Activated CD4-positive, CD25-positive, alpha-beta regulatory T cell treated with anti-CD3 and anti-CD28 coated beads, Interleukin-2, amount 50 U/mL, for 16 hours (primary cell): ENCODE measurements around the gene TGFBR1.
"Not testable (repeated sequence)": the region's sequence is repeated elsewhere in the genome, so short reads cannot be mapped to it uniquely, and the experiment has no call there.

Experiments
- DNase-seq: peaks from one replicate; pipeline ENCODE4 v3.0.0-alpha.2; 2020; ENCODE audit warnings: low read depth, low spot score

The TGFBR1 gene

GRCh38 chr9:99076030-99076429, 28.9 kb upstream of the TGFBR1 start:
- DNase-seq, result no peak

- DNase-seq, result no peak
Observed at GRCh38 chr9:99076483-99077171, 28.3 kb upstream of the TGFBR1 start.

GRCh38 chr9:99078717-99079116, 26.2 kb upstream of the TGFBR1 start:
- DNase-seq, result no peak

GRCh38 chr9:99079542-99079941, 25.4 kb upstream of the TGFBR1 start:
- DNase-seq, result no peak

GRCh38 chr9:99083051-99083450, 21.9 kb upstream of the TGFBR1 start:
- DNase-seq, result no peak

- no peak for DNase-seq
Observed at GRCh38 chr9:99085949-99086948, 18.7 kb upstream of the TGFBR1 start.

- DNase-seq, result no peak
Observed at GRCh38 chr9:99087462-99087861, 17.5 kb upstream of the TGFBR1 start.

- DNase-seq, result no peak
Observed at GRCh38 chr9:99090336-99091130, 14.4 kb upstream of the TGFBR1 start.

- DNase-seq, result no peak
Observed at GRCh38 chr9:99092643-99093491, 12.0 kb upstream of the TGFBR1 start.

GRCh38 chr9:99093492-99093791, 11.5 kb upstream of the TGFBR1 start:
- no peak for DNase-seq

GRCh38 chr9:99095565-99095964, 9.3 kb upstream of the TGFBR1 start:
- DNase-seq, result no peak

GRCh38 chr9:99096409-99096808, 8.5 kb upstream of the TGFBR1 start:
- no peak for DNase-seq

- DNase-seq, result not testable (repeated sequence)
Observed at GRCh38 chr9:99099806-99100585, 4.9 kb upstream of the TGFBR1 start.

- no peak for DNase-seq
Observed at GRCh38 chr9:99101271-99101670, 3.6 kb upstream of the TGFBR1 start.

GRCh38 chr9:99101812-99102211, 3.1 kb upstream of the TGFBR1 start:
- no peak for DNase-seq

- no peak for DNase-seq
Observed at GRCh38 chr9:99103054-99103895, 1.6 kb upstream of the TGFBR1 start.

GRCh38 chr9:99103901-99104458, 933 bp upstream of the TGFBR1 start:
- DNase-seq, result no peak

- DNase-seq, result no peak
Observed at GRCh38 chr9:99105152-99106043, 485 bp downstream of the TGFBR1 start.
